GM10847 (cell line): ENCODE results near the gene CCNY.

ENCODE experiments used
- POLR2A ChIP-seq: IDR thresholded peaks from 2 replicates; pipeline ENCODE4 v1.6.1; 2011; ENCODE audit not compliant: insufficient read length; ENCODE audit errors: extremely low read depth

The CCNY gene

DNA sequence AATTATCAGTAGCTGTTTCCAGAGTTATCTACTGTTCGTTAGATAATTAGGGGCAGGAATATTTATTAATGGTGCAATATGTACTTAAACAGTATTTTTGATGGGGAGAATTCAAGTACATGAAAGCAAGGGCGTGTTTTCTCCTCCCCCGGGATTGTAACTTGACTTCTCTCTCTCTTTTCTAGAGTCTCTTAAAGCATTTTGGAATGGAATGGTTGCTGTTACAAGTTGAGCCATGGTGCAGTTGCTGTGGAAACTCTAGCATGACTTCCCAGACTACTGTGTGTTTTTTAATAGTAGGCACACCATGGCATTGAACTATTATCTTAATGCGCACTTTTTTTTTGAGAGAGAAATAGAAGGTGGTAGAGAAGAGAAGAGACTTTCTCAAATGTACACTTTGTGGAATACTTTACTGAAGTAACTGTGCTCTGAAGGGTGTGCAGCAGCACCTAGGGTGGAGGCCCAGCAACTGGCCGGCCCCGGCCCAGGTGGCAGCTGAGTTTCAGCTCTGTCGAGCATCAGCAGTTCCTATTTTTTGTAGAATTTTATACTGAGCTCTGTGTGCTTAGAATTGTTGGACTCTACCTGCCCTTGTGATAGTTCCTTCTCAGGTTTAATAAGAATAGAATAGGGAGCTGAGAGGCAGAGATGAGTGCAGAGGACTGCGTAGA lies 64.4 kb downstream of the CCNY start:
- no peak for TF ChIP-seq POLR2A

DNA sequence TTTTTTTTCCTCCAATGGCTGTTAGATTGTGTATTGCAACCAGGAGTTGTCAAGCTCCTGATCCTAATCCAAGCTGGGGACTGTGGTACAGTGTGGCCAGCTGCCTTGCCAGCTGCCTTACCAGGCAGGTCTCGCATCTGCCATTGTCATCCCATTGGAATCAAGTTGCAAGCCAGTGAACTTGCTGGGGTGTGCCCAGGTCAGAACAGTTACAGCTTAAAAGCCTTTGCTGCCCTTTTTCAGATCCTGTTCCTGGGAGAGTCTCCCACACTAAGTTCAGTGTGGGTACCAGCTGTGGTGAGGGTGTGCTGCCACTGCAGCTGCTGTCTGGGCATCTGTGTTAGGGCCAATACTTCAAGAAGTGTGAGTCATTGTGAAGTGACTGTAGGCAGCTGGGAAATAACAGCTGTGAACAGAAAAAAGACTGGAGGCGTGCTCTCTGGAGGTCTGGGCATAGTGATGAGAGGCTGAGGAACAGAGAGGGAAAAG lies 72.8 kb downstream of the CCNY start:
- TF ChIP-seq POLR2A: no peak

DNA sequence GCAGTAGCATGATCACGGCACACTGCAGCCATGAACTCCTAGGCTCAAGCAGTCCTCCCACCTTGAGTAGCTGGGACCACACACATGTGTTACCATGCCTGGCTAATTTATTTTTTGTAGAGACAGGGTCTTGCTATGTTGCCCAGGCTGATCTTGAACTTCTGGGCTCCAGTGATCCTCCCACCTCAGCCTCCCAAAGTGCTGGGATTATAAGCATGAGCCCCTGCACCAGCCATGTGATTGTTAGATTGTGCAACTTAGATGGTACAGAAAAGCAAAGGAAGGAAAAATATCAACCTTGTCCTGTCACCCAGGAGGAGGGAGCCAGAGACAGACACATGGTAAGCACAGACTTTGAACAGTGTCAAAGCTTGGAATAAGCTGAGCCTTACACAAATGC lies 73.5 kb downstream of the CCNY start:
- no peak for TF ChIP-seq POLR2A

DNA sequence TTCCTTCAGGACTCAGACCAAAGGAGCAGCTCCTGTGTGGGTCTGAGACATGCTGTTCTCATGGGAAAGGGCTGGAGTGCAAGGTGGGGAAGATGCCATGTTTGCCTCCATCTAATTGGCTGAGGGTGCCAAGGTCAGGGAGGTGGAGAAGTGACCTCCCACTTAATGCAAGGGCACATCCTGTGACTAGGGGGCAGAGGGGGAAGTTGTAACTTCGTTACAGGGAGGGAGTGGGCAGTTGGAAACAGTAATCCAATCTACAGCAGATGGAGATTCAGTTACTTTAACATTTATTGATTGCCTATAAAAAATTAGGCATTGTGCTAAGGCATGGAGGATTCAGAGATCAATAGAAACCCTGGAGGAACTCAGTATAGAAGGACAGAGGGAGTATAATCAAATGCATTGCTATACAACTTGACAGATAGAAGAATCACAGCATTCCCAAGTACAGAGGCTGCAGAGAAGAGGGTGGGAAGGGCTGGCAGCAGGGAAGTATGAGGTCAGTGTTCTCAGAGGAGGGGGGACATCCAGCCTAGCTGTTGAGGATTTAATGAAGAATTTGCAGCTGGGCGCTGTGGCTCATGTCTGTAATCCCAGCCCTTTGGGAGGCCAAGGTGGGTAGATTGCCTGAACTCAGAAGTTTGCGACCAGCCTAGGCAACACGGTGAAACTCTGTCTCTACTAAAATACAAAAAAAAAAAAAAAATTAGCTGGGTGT lies 75.9 kb downstream of the CCNY start:
- no peak for TF ChIP-seq POLR2A

DNA sequence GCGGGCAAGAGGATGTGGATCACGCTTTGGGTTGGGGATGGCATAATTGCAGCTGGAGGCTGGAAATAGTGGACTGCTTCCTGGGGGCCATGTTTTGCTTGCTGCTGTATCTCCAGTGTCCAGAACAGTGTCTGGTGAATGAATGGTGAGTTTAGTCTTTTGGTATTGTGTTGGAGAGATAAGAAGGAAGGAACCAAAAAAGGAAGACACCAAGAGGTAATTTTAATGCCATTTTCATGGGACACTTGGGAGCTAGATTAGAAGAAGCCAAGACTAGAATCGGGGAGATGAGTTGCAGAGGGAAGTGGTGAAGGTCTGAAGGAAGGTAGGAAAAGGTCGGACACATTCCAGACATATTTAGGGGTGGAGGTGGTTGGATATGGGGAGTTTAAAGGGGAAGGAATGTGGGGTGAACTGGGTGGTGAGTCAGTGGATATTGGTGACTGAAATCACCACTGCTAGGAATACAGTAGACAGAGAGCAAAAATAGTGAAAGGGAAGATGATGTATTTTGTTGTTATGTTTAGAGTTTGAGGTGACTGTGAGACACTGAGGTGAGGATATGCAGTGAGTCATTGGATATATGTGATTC lies 76.7 kb downstream of the CCNY start:
- no peak for TF ChIP-seq POLR2A

DNA sequence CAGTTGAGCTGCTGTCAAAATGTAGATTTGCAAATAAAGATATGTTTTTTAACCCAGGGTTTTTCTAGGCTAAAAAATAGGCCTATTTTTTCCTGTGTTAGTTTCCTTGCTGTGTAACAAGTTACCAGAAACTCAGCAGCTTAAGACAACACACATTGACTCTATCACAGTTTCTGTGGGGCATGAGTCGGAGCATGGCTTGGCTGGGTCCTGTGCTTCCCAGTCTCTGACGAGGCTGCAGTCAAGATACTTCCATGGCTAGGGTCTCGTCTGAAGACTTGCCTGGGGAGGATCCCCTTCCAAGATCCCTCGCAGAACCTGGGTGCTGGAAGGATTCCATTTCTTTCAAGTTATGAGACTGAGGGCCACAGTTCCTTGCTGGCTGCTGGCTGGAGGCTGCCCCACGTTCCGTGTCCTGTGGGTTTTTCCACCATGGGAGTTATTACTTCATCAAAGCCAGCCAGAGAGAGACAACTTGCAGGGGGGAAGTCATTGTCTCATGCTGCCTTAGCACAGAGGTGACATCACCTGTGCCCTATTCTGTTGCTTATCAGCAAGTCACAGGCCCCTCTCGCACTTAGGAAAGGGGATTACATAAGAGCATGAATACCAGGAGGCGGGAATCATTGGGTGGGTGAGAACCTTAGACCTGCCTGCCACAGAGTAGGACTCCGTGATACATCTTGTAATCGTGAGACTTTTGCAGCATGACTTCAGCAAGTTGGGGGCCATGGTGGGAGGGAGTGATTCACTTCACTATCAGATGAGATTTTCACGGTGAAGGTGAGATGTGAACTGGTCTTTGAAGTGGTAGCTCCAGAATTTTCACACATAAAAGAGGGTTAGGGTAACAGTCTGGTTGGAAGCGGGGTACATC lies 77.9 kb downstream of the CCNY start:
- no peak for TF ChIP-seq POLR2A

DNA sequence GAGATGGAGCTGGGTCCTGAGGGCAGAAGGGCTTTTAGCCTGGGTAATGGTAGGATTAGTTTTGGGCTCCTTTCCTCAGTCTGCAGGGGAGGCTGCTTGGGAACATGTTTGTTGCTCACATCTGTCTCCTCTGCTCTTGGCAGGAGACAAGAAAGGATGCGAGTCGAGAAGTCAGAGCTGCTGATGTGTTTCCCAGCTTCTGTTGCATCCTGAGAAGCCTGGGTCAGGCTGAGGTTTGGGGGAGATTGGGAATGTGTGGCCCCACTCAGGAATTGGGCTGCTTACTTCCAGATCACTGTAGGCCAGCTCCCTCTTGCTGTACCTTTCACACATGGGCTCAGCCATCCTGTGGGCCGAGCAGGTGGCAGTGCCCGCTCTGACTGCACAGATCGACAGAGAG lies 79.2 kb downstream of the CCNY start:
- TF ChIP-seq POLR2A: no peak

DNA sequence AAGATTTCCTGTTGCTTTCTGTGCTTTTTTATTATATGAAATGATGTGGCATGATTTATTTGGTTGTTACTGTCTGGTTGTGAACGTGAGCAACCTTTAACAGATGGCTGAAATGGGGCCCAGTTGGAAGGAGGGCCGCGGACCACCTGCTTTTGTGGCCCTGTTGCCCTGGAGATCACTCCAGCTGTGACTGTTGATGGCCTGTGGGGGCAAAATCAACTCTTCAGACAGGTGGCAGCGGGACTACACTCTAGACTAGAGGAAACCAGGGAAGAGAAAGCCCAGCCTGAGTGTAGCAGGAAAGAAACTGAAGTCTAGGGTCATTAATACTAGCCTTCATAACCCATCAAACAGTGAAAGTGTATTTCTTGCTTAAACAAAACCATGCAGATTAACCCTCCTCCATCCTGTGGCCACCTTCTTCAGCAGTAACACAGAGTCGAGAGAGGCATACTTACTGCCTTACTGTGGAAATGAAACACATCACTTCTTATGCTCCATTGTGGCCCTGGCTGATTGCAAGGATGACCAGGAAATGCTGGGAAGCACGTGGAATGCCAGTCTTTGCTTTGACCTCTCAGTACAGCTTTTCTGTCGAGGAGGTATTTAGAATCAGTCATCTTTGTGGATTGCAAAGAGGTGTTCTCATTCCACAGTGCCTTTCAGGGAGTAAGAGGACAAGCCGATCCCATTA lies 80.5 kb downstream of the CCNY start:
- TF ChIP-seq POLR2A: no peak

DNA sequence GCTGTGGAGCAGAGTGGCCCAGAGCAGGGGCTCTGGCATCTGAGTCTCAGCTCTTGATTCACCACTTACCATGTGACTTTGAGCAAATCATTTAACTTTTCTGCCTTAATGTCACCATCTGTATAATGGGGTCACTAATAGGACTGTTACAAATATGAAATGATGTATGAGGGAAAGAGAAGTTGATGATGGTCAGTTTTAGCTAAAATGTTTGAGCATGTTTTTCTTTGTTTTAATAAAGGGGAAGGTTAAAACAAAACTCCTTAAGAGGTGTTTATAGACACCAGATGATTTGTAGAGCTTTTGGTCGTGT lies 81.0 kb downstream of the CCNY start:
- no peak for TF ChIP-seq POLR2A

DNA sequence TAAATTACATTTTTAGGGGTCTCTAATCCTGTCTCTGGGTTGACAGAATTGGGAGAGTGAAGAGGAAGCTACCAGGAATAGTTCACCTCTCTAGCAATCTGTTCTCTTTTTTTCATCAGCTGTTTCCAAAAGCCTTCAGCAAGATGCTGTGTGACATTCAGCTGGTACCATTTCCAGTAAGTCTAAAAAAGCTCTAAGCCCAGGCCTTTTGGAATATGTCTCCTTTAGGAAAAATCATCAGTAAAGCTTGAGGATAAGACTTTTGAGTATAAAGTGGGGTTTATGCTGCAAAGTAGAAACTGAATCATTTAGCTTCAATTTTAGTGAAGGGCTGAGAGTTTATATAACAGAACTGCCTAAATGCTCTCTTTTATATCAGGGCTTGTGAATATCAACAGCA lies 81.5 kb downstream of the CCNY start:
- no peak for TF ChIP-seq POLR2A

DNA sequence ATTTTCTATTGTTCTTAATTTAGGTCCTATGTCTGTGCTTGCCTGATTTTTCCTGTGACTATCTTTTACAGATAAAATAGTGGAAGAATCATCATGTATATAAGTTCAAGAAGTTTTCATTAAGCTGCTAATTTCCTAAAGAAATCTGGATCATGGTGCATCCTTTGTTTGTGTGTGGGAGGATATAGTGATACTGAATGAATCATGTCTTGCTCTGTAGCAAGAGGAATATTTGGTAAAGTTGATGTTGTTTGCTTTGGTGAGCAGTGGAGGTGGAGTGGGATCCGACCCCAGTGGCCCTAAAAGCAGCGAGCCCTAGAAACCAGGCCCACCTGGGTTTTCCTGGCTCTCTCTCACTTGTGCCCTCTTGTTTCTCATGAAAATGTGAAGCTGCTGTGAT lies 83.7 kb downstream of the CCNY start:
- TF ChIP-seq POLR2A: no peak

DNA sequence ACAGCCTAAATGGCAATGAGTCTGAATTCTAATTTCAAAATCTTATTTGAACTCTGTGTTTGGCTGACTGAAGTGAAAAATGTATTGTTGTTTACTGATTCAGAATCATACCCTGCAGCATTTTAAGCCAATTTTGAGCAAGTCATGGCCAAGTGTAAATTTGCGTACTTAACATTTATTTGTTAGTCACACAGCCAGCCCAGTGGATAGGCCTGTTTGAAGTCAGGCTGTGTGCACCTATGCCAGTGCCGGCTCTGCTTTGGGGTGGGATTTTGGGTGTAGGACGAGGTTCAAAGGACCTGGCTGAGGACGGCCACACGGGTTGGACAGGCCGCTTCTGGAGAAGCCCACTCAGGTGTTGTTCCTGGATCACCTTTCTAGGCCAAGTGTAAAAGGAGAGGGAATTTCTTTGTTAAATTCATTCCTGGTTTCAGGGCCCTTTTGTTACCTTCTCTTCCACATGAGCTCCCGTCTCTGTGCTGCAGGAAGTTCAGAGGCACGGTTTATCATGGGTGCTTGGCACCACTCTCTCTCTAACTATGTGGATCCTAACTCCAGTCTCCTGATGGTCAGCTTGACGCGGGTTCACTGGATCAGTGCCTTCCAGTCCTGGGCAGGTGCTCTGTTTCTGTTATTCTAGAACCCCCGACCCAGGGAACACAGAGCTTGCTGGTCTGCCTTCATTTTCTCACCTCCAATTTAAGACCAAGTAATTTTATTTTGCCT lies 84.7 kb downstream of the CCNY start:
- no peak for TF ChIP-seq POLR2A

DNA sequence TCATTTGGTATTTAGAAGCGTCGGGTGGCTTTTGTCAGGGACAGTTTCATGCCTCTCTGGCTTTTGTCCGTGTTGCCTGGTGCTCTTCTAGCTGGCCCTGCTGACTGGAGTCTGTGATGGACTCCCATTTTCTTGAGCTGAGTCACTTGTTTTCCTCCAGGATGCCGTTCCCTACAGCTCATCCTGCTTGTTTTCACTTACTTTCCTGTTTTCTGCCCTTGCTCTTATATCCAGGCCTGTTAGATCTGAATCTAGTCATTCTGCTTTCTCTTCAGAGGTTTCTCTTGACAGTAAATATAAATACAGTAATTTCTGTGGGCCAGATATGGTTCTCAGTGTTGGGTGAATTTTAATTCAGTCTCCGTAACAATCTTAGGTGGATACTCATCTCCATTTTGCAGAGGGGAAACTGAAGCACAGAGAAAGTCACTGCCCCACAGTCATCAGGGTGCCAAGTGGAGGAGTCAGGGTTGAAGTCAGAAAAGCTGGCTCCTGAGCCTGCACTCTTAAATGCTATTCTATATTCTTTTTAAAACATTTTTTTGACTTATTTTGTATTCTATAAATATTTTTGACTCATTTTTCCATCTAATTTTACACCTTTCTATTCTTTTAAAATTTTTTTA lies 85.4 kb downstream of the CCNY start:
- TF ChIP-seq POLR2A: no peak

DNA sequence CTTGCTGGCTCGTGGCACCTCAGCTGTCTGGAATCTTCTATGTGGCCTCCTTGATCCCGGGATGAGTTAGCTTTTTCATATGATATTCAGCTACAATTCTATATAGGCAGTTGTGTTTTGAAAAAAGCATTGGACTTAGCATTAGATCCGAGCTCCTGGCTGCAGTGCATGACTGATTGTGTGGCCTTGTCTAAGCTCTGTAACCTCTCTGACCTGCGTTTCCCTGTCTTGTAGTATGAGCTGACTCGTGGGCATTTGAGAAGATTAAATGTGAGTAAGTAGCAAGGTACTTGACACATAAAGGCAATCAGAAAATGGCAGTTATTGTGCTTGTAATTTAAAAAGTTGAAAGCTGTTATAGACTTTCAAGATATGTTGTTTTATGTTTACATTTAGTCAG lies 85.9 kb downstream of the CCNY start:
- no peak for TF ChIP-seq POLR2A
